Adrenal gland (tissue), 5 donors: ENCODE data around the gene FBXL20.

Experiments used
- POLR2A ChIP-seq, 2 donors: fragments of 450-650 bp; IDR thresholded peaks; one replicate each; pipeline ENCODE4 v1.6.1; 2017; ENCODE audit warnings: antibody characterized with exemption in 2 of 2, mild to moderate bottlenecking in 2 of 2, moderate library complexity in 1 of 2
- TF ChIP-seq, protein P1 (sequence below), 6 experiments: fragments of 450-650 bp in 4 of 6; fragments of 200-600 bp in 2 of 6; sonication (generic) in 1 of 6; IDR thresholded peaks; 1 replicate in 5 of 6; 2 replicates in 1 of 6; pipeline versions ENCODE4 v1.5.1 to v1.8.0; 2016 to 2021; ENCODE audit warnings: antibody characterized with exemption in 6 of 6, mild to moderate bottlenecking in 2 of 6, moderate library complexity in 1 of 6
- donor health status: DM: no; HTN: no; CAD: no.

DNA sequence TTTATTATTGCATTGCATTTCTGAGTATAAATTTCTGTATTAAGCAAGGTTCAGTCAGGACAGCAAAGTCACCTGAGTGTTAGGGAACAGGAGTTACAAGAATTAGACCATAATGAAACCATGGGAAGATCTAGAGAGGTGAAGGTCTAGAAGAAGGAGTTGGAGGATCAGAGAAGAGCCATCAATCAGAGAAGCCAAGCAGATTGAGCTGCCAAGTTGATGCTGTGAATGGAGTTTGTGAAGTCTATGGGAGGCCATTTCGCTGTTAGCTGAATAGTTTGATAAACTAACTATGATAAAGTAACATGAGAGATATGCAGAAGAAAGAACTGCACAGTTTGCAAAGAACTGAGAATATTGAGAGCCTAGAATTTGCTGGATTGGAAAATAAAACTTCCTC lies 40.4 kb downstream of the FBXL20 start:
- TF ChIP-seq, protein P1, sequence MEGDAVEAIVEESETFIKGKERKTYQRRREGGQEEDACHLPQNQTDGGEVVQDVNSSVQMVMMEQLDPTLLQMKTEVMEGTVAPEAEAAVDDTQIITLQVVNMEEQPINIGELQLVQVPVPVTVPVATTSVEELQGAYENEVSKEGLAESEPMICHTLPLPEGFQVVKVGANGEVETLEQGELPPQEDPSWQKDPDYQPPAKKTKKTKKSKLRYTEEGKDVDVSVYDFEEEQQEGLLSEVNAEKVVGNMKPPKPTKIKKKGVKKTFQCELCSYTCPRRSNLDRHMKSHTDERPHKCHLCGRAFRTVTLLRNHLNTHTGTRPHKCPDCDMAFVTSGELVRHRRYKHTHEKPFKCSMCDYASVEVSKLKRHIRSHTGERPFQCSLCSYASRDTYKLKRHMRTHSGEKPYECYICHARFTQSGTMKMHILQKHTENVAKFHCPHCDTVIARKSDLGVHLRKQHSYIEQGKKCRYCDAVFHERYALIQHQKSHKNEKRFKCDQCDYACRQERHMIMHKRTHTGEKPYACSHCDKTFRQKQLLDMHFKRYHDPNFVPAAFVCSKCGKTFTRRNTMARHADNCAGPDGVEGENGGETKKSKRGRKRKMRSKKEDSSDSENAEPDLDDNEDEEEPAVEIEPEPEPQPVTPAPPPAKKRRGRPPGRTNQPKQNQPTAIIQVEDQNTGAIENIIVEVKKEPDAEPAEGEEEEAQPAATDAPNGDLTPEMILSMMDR (IDR thresholded peaks at IDR 0.05): no peak
- TF ChIP-seq POLR2A (IDR thresholded peaks at IDR 0.05): no peak
